Liver (tissue), 9 donors: ENCODE data around the gene CITED2. TPM values are rescaled to one million over a fixed set of nuclear protein-coding genes. Genes with fewer than 3 reads are reported as not detected.

Experiments
- DNase-seq: peaks from one replicate; pipeline ENCODE4 v3.0.0-alpha.2; 2017; ENCODE audit warnings: low spot score
- H3K27ac ChIP-seq, 2 donors: one replicate each; pipeline ENCODE4 v1.7.0; 2013; ENCODE audit warnings: inconsistent platforms in 2 of 2, low read length in 2 of 2, control low read depth in 1 of 2, low read depth in 1 of 2, mild to moderate bottlenecking in 1 of 2
- H3K27me3 ChIP-seq, 4 donors: one replicate each; pipeline versions ENCODE4 v1.6.1 to v1.7.0; 2013; ENCODE audit warnings: low read length in 3 of 4, inconsistent platforms in 1 of 4, mild to moderate bottlenecking in 1 of 4, moderate library complexity in 1 of 4; ENCODE audit not compliant: control insufficient read depth in 4 of 4, insufficient read depth in 4 of 4
- H3K36me3 ChIP-seq, 4 donors: one replicate each; pipeline versions ENCODE4 v1.6.1 to v1.7.0; 2013; ENCODE audit warnings: low read length in 3 of 4, mild to moderate bottlenecking in 3 of 4, low read depth in 1 of 4, moderate library complexity in 1 of 4; ENCODE audit not compliant: control insufficient read depth in 4 of 4, insufficient read depth in 3 of 4
- H3K4me1 ChIP-seq, 4 donors: one replicate each; pipeline versions ENCODE4 v1.6.1 to v1.7.0; 2013; ENCODE audit warnings: low read length in 3 of 4, mild to moderate bottlenecking in 3 of 4, moderate library complexity in 1 of 4; ENCODE audit not compliant: control insufficient read depth in 4 of 4, insufficient read depth in 4 of 4
- H3K4me3 ChIP-seq, 3 donors: one replicate each; pipeline versions ENCODE4 v1.6.1 to v1.7.0; 2013; ENCODE audit warnings: low read length in 3 of 3, control low read depth in 1 of 3, low read depth in 1 of 3, mild to moderate bottlenecking in 1 of 3
- H3K9ac ChIP-seq, 2 donors: one replicate each; pipeline ENCODE4 v1.7.0; 2013; ENCODE audit warnings: low read length in 2 of 2, mild to moderate bottlenecking in 2 of 2, moderate library complexity in 2 of 2, control low read depth in 1 of 2, low read depth in 1 of 2
- H3K9me3 ChIP-seq, 4 donors: one replicate each; pipeline versions ENCODE4 v1.6.1 to v1.7.0; 2013; ENCODE audit warnings: low read length in 3 of 4; ENCODE audit not compliant: control insufficient read depth in 4 of 4
- EGR1 ChIP-seq, 2 donors: IDR thresholded peaks; 2 replicates each; pipeline ENCODE4 v1.6.1; 2016 to 2018; ENCODE audit warnings: antibody characterized with exemption in 2 of 2, low read depth in 2 of 2
- FOXA1 ChIP-seq: IDR thresholded peaks from 2 replicates; pipeline ENCODE4 v1.6.1; 2016; ENCODE audit warnings: antibody characterized with exemption
- GABPA ChIP-seq, 2 donors: IDR thresholded peaks in 1 of 2; conservative IDR thresholded peaks in 1 of 2; 2 replicates each; pipeline ENCODE4 v1.6.1; 2016; ENCODE audit warnings: antibody characterized with exemption in 2 of 2, mild to moderate bottlenecking in 1 of 2, moderate library complexity in 1 of 2
- HNF4G ChIP-seq: IDR thresholded peaks from 2 replicates; pipeline ENCODE4 v1.6.1; 2016; ENCODE audit warnings: antibody characterized with exemption
- JUND ChIP-seq, 2 donors: IDR thresholded peaks; 2 replicates each; pipeline ENCODE4 v1.6.1; 2016; ENCODE audit warnings: antibody characterized with exemption in 2 of 2
- RAD21 ChIP-seq, 2 donors: IDR thresholded peaks; 2 replicates each; pipeline ENCODE4 v1.6.1; 2016; ENCODE audit warnings: antibody characterized with exemption in 2 of 2, mild to moderate bottlenecking in 2 of 2
- RXRA ChIP-seq, 2 donors: IDR thresholded peaks; 2 replicates each; pipeline ENCODE4 v1.6.1; 2017 to 2018; ENCODE audit warnings: antibody characterized with exemption in 2 of 2, mild to moderate bottlenecking in 1 of 2
- SP1 ChIP-seq: IDR thresholded peaks from 2 replicates; pipeline ENCODE4 v1.6.1; 2018; ENCODE audit warnings: antibody characterized with exemption, mild to moderate bottlenecking
- TAF1 ChIP-seq: conservative IDR thresholded peaks from 2 replicates; pipeline ENCODE4 v1.6.1; 2016; ENCODE audit warnings: antibody characterized with exemption, mild to moderate bottlenecking
- YY1 ChIP-seq: IDR thresholded peaks from 2 replicates; pipeline ENCODE4 v1.6.1; 2016; ENCODE audit warnings: antibody characterized with exemption, mild to moderate bottlenecking
- WGBS: extraction: QIAGEN DNeasy Blood & Tissue Kit; methylation state at CpG from one replicate; pipeline ENCODE4 v1.1.7; 2013; 5-methylcytosine and 5-hydroxymethylcytosine counted together
- polyA plus RNA-seq, 2 donors: library from polyadenylated mRNA; stranded (reverse) in 1 of 2; unstranded in 1 of 2; fragments of 200-250 nt in 1 of 2; fragments of >200 nt in 1 of 2; fragmentation: Nextera tagmentation in 1 of 2; extraction: Ambion mirVana in 1 of 2; gene quantifications; one replicate each; pipeline versions ENCODE4 v1.2.1 to v1.2.3, GENCODE V29; 2013 to 2015
- total RNA-seq, 2 donors: library from RNA; depleted of rRNA; stranded (reverse); fragments of >200 nt; gene quantifications; one replicate each; pipeline ENCODE4 v1.2.3, GENCODE V29; 2014
- TF ChIP-seq, protein P1 (sequence below): IDR thresholded peaks from 2 replicates; pipeline ENCODE4 v1.6.1; 2016; ENCODE audit warnings: antibody characterized with exemption, mild to moderate bottlenecking
- TF ChIP-seq, protein P2 (sequence below): IDR thresholded peaks from 2 replicates; pipeline ENCODE4 v1.6.1; 2016; ENCODE audit warnings: antibody characterized with exemption
- TF ChIP-seq, protein P3 (sequence below): fragments of 150-350 bp; IDR thresholded peaks from 2 replicates; pipeline ENCODE4 v1.5.1; 2017; ENCODE audit warnings: improper control_type of control experiment, low read depth, low read length; ENCODE audit not compliant: missing input control
- TF ChIP-seq, protein P4 (sequence below): IDR thresholded peaks from 2 replicates; pipeline ENCODE4 v1.6.1; 2016; ENCODE audit warnings: antibody characterized with exemption
- TF ChIP-seq, protein P5 (sequence below): IDR thresholded peaks from 2 replicates; pipeline ENCODE4 v1.6.1; 2016; ENCODE audit warnings: antibody characterized with exemption
- donor health status: healthy.
- donor health status: healthy.
- donor health status: healthy.
- donor health status: healthy.
- donor health status: healthy.

Gene CITED2
- total and polyA plus RNA-seq, 4 donors = 9.9 to 57.1 (median 22.5) TPM

DNA sequence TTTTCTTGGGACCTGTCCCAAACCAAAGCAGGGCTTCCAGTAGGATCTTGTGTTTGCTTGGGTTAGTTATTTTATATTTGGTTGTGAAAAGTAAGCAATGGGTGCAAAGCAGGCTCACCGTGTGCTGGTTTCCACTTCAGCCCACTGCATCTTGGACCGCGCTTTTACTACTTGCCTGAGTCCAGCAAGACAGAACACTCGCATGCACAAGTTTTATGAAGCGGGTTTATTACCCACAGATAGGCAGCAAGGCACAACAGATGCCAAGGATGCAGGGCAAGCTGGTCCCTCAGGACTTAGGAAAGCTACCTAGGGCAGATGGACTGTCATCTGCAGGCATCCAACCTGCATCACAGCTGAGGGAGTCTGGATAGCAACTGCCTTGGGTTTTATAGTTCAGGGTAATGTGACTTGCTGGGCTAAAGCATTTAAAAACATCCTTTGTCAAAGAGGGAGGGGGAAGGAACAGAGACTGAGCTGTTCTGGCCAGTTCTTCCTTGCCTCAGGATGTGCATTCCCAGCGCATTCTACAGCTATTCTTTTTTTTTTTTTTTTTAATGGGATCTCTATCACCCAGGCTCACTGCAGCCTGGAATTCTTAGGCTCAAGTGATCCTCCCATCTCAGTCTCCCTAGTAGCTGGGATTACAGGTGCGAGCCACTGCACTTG is 18.5 kb downstream of the CITED2 start (continued):
- TF ChIP-seq, protein P1, sequence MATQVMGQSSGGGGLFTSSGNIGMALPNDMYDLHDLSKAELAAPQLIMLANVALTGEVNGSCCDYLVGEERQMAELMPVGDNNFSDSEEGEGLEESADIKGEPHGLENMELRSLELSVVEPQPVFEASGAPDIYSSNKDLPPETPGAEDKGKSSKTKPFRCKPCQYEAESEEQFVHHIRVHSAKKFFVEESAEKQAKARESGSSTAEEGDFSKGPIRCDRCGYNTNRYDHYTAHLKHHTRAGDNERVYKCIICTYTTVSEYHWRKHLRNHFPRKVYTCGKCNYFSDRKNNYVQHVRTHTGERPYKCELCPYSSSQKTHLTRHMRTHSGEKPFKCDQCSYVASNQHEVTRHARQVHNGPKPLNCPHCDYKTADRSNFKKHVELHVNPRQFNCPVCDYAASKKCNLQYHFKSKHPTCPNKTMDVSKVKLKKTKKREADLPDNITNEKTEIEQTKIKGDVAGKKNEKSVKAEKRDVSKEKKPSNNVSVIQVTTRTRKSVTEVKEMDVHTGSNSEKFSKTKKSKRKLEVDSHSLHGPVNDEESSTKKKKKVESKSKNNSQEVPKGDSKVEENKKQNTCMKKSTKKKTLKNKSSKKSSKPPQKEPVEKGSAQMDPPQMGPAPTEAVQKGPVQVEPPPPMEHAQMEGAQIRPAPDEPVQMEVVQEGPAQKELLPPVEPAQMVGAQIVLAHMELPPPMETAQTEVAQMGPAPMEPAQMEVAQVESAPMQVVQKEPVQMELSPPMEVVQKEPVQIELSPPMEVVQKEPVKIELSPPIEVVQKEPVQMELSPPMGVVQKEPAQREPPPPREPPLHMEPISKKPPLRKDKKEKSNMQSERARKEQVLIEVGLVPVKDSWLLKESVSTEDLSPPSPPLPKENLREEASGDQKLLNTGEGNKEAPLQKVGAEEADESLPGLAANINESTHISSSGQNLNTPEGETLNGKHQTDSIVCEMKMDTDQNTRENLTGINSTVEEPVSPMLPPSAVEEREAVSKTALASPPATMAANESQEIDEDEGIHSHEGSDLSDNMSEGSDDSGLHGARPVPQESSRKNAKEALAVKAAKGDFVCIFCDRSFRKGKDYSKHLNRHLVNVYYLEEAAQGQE = no peak
- no peak for TF ChIP-seq SP1
- TF ChIP-seq YY1 = no peak
- TF ChIP-seq GABPA (IDR thresholded peaks at IDR 0.05 in 1 of 2, conservative IDR thresholded peaks at IDR 0.05 in 1 of 2) = no peak
- TF ChIP-seq HNF4G = no peak
- TF ChIP-seq RAD21 (IDR thresholded peaks at IDR 0.05) = no peak

DNA sequence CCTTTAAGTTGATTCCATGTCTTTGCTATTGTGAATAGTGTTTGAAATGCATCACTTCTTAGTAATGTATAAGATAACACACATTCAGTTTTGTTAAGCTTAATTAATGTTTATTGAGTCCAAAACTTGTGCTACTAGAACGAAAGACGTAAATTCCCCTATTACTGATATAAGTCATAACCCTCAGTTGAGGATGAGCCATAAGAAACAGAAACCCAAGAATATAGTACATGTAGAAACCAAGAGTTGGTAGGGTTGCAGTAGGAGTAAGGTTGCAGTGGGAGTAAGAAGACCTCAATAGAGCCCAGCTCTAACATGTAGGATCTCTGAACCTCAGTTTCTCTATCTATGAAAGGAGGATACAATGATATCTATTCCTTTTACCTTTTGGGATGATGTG is 19.3 kb downstream of the CITED2 start:
- Histone ChIP-seq H3K4me1 (peaks cover 0 to 2% (median 0%) of the 10 kb centered on the region in 4 donors), H3K4me3 (no peak overlapping the region), H3K27me3 (no peaks in the 10 kb centered on the region), H3K27ac (no peak overlapping the region), H3K36me3 (no peaks in the 10 kb centered on the region), H3K9ac (no peak overlapping the region), H3K9me3 (peaks cover 0 to 3% (median 0%) of the 10 kb centered on the region in 4 donors)
- no peak for DNase-seq
- TF ChIP-seq GABPA (IDR thresholded peaks at IDR 0.05 in 1 of 2, conservative IDR thresholded peaks at IDR 0.05 in 1 of 2) (no peak), FOXA1 (no peak), TAF1 (no peak), EGR1 (IDR thresholded peaks at IDR 0.05; ENCODE audit: low read depth in 2 of 2) (no peak)
- TF ChIP-seq, protein P2, sequence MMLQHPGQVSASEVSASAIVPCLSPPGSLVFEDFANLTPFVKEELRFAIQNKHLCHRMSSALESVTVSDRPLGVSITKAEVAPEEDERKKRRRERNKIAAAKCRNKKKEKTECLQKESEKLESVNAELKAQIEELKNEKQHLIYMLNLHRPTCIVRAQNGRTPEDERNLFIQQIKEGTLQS = no peak
- TF ChIP-seq, protein P3, sequence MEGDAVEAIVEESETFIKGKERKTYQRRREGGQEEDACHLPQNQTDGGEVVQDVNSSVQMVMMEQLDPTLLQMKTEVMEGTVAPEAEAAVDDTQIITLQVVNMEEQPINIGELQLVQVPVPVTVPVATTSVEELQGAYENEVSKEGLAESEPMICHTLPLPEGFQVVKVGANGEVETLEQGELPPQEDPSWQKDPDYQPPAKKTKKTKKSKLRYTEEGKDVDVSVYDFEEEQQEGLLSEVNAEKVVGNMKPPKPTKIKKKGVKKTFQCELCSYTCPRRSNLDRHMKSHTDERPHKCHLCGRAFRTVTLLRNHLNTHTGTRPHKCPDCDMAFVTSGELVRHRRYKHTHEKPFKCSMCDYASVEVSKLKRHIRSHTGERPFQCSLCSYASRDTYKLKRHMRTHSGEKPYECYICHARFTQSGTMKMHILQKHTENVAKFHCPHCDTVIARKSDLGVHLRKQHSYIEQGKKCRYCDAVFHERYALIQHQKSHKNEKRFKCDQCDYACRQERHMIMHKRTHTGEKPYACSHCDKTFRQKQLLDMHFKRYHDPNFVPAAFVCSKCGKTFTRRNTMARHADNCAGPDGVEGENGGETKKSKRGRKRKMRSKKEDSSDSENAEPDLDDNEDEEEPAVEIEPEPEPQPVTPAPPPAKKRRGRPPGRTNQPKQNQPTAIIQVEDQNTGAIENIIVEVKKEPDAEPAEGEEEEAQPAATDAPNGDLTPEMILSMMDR = no peak
- 95% methylated on average over 2 of the region's 2 CpGs for WGBS

DNA sequence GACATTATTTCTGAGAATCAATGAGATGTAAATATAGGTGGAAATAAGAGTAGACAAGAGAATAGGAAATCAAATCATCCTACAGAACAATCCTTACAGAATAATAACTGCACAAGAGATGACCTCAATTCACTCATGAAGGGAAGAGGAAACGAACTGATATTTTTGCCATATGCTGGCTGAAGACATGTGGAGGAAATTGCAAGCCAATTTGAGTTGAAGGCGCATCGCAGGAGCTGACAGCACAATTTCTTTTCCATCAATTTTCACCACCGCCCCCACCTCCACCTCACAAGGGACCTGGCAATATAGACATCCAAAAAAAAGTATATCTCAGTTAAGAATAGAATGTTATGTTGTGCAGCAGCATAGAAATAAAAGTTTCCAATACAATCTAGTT is 20.3 kb downstream of the CITED2 start:
- Histone ChIP-seq H3K9me3 (peaks cover 0 to 3% (median 0%) of the 10 kb centered on the region in 4 donors), H3K27me3 (no peaks in the 10 kb centered on the region), H3K4me1 (peaks cover 0 to 2% (median 0%) of the 10 kb centered on the region in 4 donors), H3K27ac (no peak overlapping the region), H3K36me3 (no peaks in the 10 kb centered on the region), H3K4me3 (no peak overlapping the region), H3K9ac (no peak overlapping the region)
- 67% methylated on average over 4 of the region's 4 CpGs for WGBS
- no peak for TF ChIP-seq SP1
- no peak for TF ChIP-seq GABPA (IDR thresholded peaks at IDR 0.05 in 1 of 2, conservative IDR thresholded peaks at IDR 0.05 in 1 of 2)
- no peak for TF ChIP-seq RAD21 (IDR thresholded peaks at IDR 0.05)
- TF ChIP-seq, protein P4, sequence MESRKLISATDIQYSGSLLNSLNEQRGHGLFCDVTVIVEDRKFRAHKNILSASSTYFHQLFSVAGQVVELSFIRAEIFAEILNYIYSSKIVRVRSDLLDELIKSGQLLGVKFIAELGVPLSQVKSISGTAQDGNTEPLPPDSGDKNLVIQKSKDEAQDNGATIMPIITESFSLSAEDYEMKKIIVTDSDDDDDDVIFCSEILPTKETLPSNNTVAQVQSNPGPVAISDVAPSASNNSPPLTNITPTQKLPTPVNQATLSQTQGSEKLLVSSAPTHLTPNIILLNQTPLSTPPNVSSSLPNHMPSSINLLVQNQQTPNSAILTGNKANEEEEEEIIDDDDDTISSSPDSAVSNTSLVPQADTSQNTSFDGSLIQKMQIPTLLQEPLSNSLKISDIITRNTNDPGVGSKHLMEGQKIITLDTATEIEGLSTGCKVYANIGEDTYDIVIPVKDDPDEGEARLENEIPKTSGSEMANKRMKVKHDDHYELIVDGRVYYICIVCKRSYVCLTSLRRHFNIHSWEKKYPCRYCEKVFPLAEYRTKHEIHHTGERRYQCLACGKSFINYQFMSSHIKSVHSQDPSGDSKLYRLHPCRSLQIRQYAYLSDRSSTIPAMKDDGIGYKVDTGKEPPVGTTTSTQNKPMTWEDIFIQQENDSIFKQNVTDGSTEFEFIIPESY = no peak
- TF ChIP-seq, protein P2 = no peak
- TF ChIP-seq, protein P5, sequence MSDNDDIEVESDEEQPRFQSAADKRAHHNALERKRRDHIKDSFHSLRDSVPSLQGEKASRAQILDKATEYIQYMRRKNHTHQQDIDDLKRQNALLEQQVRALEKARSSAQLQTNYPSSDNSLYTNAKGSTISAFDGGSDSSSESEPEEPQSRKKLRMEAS = no peak
- no peak for TF ChIP-seq RXRA (IDR thresholded peaks at IDR 0.05)
- TF ChIP-seq EGR1 (IDR thresholded peaks at IDR 0.05; ENCODE audit: low read depth in 2 of 2) = no peak
- TF ChIP-seq JUND (IDR thresholded peaks at IDR 0.05) = no peak
- DNase-seq = no peak
